ENCODE data around the gene PCGF1. TPM values are rescaled to one million over a fixed set of nuclear protein-coding genes. Genes with fewer than 3 reads are reported as not detected.

The PCGF1 gene
- total and polyA plus RNA-seq, 2 of the 13 experiments (the other 11 are each of a cell fraction or from before 2014, with no cell fraction given), result 20.4 to 22.6 TPM

- 0 out of 2 replicates have a peak, but pooled peaks have one; percentile 22 for TF ChIP-seq ARNT2 (CRISPR knock-in tag; IDR thresholded peaks at IDR 0.05; ENCODE audit: low read depth)
- TF ChIP-seq ZFP82 (CRISPR knock-in tag; IDR thresholded peaks at IDR 0.05; ENCODE audit: borderline replicate concordance), result no peak
- TF ChIP-seq MATR3 (CRISPR knock-in tag; IDR thresholded peaks at IDR 0.05), result no peak
- peak; percentile 63 for TF ChIP-seq ELF1 (CRISPR knock-in tag; IDR thresholded peaks at IDR 0.05)
- no peak; the same call in 1 of the 2 replicates for TF ChIP-seq NFKB2 (CRISPR knock-in tag; IDR thresholded peaks at IDR 0.05; ENCODE audit: borderline replicate concordance)
- peak; percentile 52; the same call in 1 of the 2 replicates for TF ChIP-seq ZNF768 (CRISPR knock-in tag; IDR thresholded peaks at IDR 0.05)
- TF ChIP-seq HMGXB4 (CRISPR knock-in tag; IDR thresholded peaks at IDR 0.05; ENCODE audit: borderline replicate concordance in 1 of 2, low read depth in 1 of 2), result peak in 1 of 2 experiments; percentile 19; a peak in 1 of 4 replicates
- TF ChIP-seq ZIK1 (CRISPR knock-in tag; IDR thresholded peaks at IDR 0.05; ENCODE audit: borderline replicate concordance, low read depth), result peak; percentile 85
- TF ChIP-seq PRDM15 (CRISPR knock-in tag; IDR thresholded peaks at IDR 0.05), result peak; percentile 21; the same call in 1 of the 2 replicates
- TF ChIP-seq SMAD9 (CRISPR knock-in tag; IDR thresholded peaks at IDR 0.05), result 0 out of 2 replicates have a peak, but pooled peaks have one; percentile 30
- TF ChIP-seq AKAP8 (CRISPR knock-in tag; IDR thresholded peaks at IDR 0.05), result no peak; the same call in 1 of the 2 replicates
- 0 out of 2 replicates have a peak, but pooled peaks have one; percentile 28 for TF ChIP-seq ZNF335 (CRISPR knock-in tag; IDR thresholded peaks at IDR 0.05)
- no peak for TF ChIP-seq HMGA1 (CRISPR knock-in tag; conservative IDR thresholded peaks at IDR 0.05)
- 0 out of 2 replicates have a peak, but pooled peaks have one; percentile 20 for TF ChIP-seq CENPT (CRISPR knock-in tag; IDR thresholded peaks at IDR 0.05; ENCODE audit: low read depth)
- TF ChIP-seq E2F2 (CRISPR knock-in tag; IDR thresholded peaks at IDR 0.05; ENCODE audit: borderline replicate concordance), result peak; percentile 79; the same call in 1 of the 2 replicates
- TF ChIP-seq ZNF784 (CRISPR knock-in tag; IDR thresholded peaks at IDR 0.05; ENCODE audit: borderline replicate concordance), result peak; percentile 76; the same call in 1 of the 2 replicates
- no peak for TF ChIP-seq HMG20A (CRISPR knock-in tag; IDR thresholded peaks at IDR 0.05; ENCODE audit: borderline replicate concordance)
- TF ChIP-seq UBTF (CRISPR knock-in tag; IDR thresholded peaks at IDR 0.05), result peak; percentile 70
Measured at GRCh38 chr2:74497777-74498499, 9.6 kb downstream of the PCGF1 start (continued).
